Measurements from ENCODE around the gene TBX4. TPM values are rescaled to one million over a fixed set of nuclear protein-coding genes. Genes with fewer than 3 reads are reported as not detected.

The TBX4 gene
- total RNA-seq, 2 donors from 2014 or later: not detected

GRCh38 chr17:61495161-61495857, 43.1 kb downstream of the TBX4 start:
- Histone ChIP-seq H3K9me3 (ENCODE audit: control insufficient read depth, low read length) (no peaks in the 10 kb centered on the region), H3K36me3 (ENCODE audit: control insufficient read depth, insufficient read depth, low read length) (no peaks in the 10 kb centered on the region), H3K27ac (ENCODE audit: low read depth, low read length) (no peak overlapping the region), H3K9ac (ENCODE audit: extremely low read depth, low read length, poor library complexity, severe bottlenecking) (no peak overlapping the region), H3K4me1 (ENCODE audit: control insufficient read depth, insufficient read depth, low read length) (no peaks in the 10 kb centered on the region), H3K27me3 (ENCODE audit: control insufficient read depth, insufficient read depth, low read length, poor library complexity, severe bottlenecking) (no peaks in the 10 kb centered on the region), H3K4me3 (ENCODE audit: low read length) (no peak overlapping the region)
- peak; percentile 66 for DNase-seq
- Mint-ChIP-seq H3K27me3 (ENCODE audit: insufficient read depth) (peaks cover 4% of the 10 kb centered on the region), H3K4me3 (no peak overlapping the region), H3K9me3 (no peaks in the 10 kb centered on the region), H3K36me3 (ENCODE audit: low read depth) (no peaks in the 10 kb centered on the region), H3K4me1 (no peaks in the 10 kb centered on the region), H3K27ac (no peak overlapping the region)
- no peak for TF ChIP-seq CTCF (conservative IDR thresholded peaks at IDR 0.05)
- WGBS, 2 experiments (ENCODE audit: insufficient coverage in 1 of 2, insufficient read length in 1 of 2): 85 to 94% methylated on average over 13 to 23 of the region's 23 CpGs

GRCh38 chr17:61496174-61496956, 44.1 kb downstream of the TBX4 start:
- peak; percentile 57 for DNase-seq
- Histone ChIP-seq H3K27me3 (ENCODE audit: control insufficient read depth, insufficient read depth, low read length, poor library complexity, severe bottlenecking) (no peaks in the 10 kb centered on the region), H3K36me3 (ENCODE audit: control insufficient read depth, insufficient read depth, low read length) (no peaks in the 10 kb centered on the region), H3K27ac (ENCODE audit: low read depth, low read length) (no peak overlapping the region), H3K9me3 (ENCODE audit: control insufficient read depth, low read length) (no peaks in the 10 kb centered on the region), H3K4me1 (ENCODE audit: control insufficient read depth, insufficient read depth, low read length) (no peaks in the 10 kb centered on the region), H3K4me3 (ENCODE audit: low read length) (no peak overlapping the region), H3K9ac (ENCODE audit: extremely low read depth, low read length, poor library complexity, severe bottlenecking) (no peak overlapping the region)
- H3K9me3 Mint-ChIP-seq: no peaks in the 10 kb centered on the region
- WGBS, 2 experiments (ENCODE audit: insufficient coverage in 1 of 2, insufficient read length in 1 of 2): 82 to 90% methylated on average over 2 to 12 of the region's 12 CpGs
- no peak overlapping the region for H3K4me3 Mint-ChIP-seq
- H3K36me3 Mint-ChIP-seq (ENCODE audit: low read depth): no peaks in the 10 kb centered on the region
- H3K27ac Mint-ChIP-seq: no peak overlapping the region
- H3K27me3 Mint-ChIP-seq (ENCODE audit: insufficient read depth): peaks cover 4% of the 10 kb centered on the region
- no peak for TF ChIP-seq CTCF (conservative IDR thresholded peaks at IDR 0.05)
- no peaks in the 10 kb centered on the region for H3K4me1 Mint-ChIP-seq

- Histone ChIP-seq H3K27ac (ENCODE audit: low read depth, low read length) (no peak overlapping the region), H3K27me3 (ENCODE audit: control insufficient read depth, insufficient read depth, low read length, poor library complexity, severe bottlenecking) (no peaks in the 10 kb centered on the region), H3K9me3 (ENCODE audit: control insufficient read depth, low read length) (no peaks in the 10 kb centered on the region), H3K36me3 (ENCODE audit: control insufficient read depth, insufficient read depth, low read length) (no peaks in the 10 kb centered on the region), H3K9ac (ENCODE audit: extremely low read depth, low read length, poor library complexity, severe bottlenecking) (no peak overlapping the region), H3K4me3 (ENCODE audit: low read length) (no peak overlapping the region), H3K4me1 (ENCODE audit: control insufficient read depth, insufficient read depth, low read length) (no peaks in the 10 kb centered on the region)
- 87 to 89% methylated on average over 8 to 9 of the region's 9 CpGs for WGBS, 2 experiments (ENCODE audit: insufficient coverage in 1 of 2, insufficient read length in 1 of 2)
- Mint-ChIP-seq H3K36me3 (ENCODE audit: low read depth) (no peaks in the 10 kb centered on the region), H3K27me3 (ENCODE audit: insufficient read depth) (peaks cover 4% of the 10 kb centered on the region), H3K27ac (no peak overlapping the region), H3K4me1 (no peaks in the 10 kb centered on the region), H3K4me3 (no peak overlapping the region), H3K9me3 (no peaks in the 10 kb centered on the region)
- DNase-seq: no peak
- TF ChIP-seq CTCF (conservative IDR thresholded peaks at IDR 0.05): no peak
Observed at GRCh38 chr17:61496957-61497653, 44.9 kb downstream of the TBX4 start.

Data from endodermal cell (in vitro differentiated cells).